Suprapubic skin (tissue), 4 donors: ENCODE results near the gene CUEDC2. TPM values are rescaled to one million over a fixed set of nuclear protein-coding genes. Genes with fewer than 3 reads are reported as not detected.

ENCODE experiments used
- DNase-seq, 2 donors: peaks; one replicate each; pipeline ENCODE4 v3.0.0-alpha.2; 2019; ENCODE audit warnings: low spot score in 2 of 2
- H3K27ac ChIP-seq: fragments of 200-600 bp; sonication (generic); one replicate; pipeline ENCODE4 v1.5.1; 2019
- H3K27me3 ChIP-seq: fragments of 200-600 bp; sonication (generic); one replicate; pipeline ENCODE4 v1.5.1; 2019
- H3K36me3 ChIP-seq: fragments of 200-600 bp; sonication (generic); one replicate; pipeline ENCODE4 v1.5.1; 2019
- H3K4me1 ChIP-seq: fragments of 200-600 bp; sonication (generic); one replicate; pipeline ENCODE4 v1.5.1; 2019
- H3K4me3 ChIP-seq: fragments of 200-600 bp; sonication (generic); one replicate; pipeline ENCODE4 v1.5.1; 2019; ENCODE audit warnings: mild to moderate bottlenecking
- H3K9me3 ChIP-seq: fragments of 200-600 bp; sonication (generic); one replicate; pipeline ENCODE4 v1.5.1; 2019
- EP300 ChIP-seq: sonication (generic); formaldehyde crosslinking; IDR thresholded peaks from one replicate; pipeline ENCODE4 v1.6.1; 2017; ENCODE audit warnings: antibody characterized with exemption
- POLR2A ChIP-seq, 2 donors: fragments of 450-650 bp; IDR thresholded peaks; one replicate each; pipeline ENCODE4 v1.6.1; 2017; ENCODE audit warnings: antibody characterized with exemption in 2 of 2, mild to moderate bottlenecking in 2 of 2, moderate library complexity in 2 of 2
- POLR2AphosphoS5 ChIP-seq, 3 donors: sonication (generic); formaldehyde crosslinking; IDR thresholded peaks; one replicate each; pipeline ENCODE4 v1.6.1; 2017; ENCODE audit warnings: antibody characterized with exemption in 3 of 3
- WGBS: methylation state at CpG from one replicate; pipeline ENCODE4 v1.1.5; 2018; 5-methylcytosine and 5-hydroxymethylcytosine counted together
- total RNA-seq, 4 donors: library from RNA; depleted of rRNA; stranded (reverse); fragments of >200 nt; gene quantifications; one replicate each; pipeline ENCODE4 v1.1.0, GENCODE V29; 2016
- TF ChIP-seq, protein P1 (sequence below), 2 donors: fragments of 200-600 bp in 1 of 2; fragments of 450-650 bp in 1 of 2; sonication (generic) in 1 of 2; IDR thresholded peaks; one replicate each; pipeline ENCODE4 v1.5.1; 2016 to 2019; ENCODE audit warnings: antibody characterized with exemption in 2 of 2, mild to moderate bottlenecking in 1 of 2, moderate library complexity in 1 of 2

Gene CUEDC2
- total RNA-seq, 4 donors from 2014 or later = 25.0 to 61.2 (median 40.2) TPM

DNA sequence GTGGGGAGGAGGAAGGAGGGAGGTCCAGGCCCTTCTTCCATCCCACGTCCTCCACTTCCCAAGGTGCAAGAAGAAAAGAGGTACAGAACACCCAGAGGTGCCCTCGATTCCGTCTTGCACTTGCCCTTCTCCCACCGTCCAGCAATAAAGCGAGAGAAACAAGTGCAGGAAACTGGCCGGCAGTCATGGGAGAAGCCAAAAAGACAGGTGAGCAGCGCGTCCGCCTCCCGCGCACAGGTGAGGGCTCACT, 17.7 kb upstream of the CUEDC2 start:
- Histone ChIP-seq H3K27ac (peak overlapping the region; percentile 91), H3K4me1 (peaks cover 21% of the 10 kb centered on the region), H3K27me3 (no peaks in the 10 kb centered on the region), H3K9me3 (no peaks in the 10 kb centered on the region), H3K36me3 (no peaks in the 10 kb centered on the region), H3K4me3 (peak overlapping the region; percentile 93)
- TF ChIP-seq, protein P1, sequence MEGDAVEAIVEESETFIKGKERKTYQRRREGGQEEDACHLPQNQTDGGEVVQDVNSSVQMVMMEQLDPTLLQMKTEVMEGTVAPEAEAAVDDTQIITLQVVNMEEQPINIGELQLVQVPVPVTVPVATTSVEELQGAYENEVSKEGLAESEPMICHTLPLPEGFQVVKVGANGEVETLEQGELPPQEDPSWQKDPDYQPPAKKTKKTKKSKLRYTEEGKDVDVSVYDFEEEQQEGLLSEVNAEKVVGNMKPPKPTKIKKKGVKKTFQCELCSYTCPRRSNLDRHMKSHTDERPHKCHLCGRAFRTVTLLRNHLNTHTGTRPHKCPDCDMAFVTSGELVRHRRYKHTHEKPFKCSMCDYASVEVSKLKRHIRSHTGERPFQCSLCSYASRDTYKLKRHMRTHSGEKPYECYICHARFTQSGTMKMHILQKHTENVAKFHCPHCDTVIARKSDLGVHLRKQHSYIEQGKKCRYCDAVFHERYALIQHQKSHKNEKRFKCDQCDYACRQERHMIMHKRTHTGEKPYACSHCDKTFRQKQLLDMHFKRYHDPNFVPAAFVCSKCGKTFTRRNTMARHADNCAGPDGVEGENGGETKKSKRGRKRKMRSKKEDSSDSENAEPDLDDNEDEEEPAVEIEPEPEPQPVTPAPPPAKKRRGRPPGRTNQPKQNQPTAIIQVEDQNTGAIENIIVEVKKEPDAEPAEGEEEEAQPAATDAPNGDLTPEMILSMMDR (IDR thresholded peaks at IDR 0.05) = no peak
- TF ChIP-seq POLR2AphosphoS5 (IDR thresholded peaks at IDR 0.05) = peak in 1 of 3 donors; percentile 22
- no peak for DNase-seq
- 0% methylated on average over 11 of the region's 11 CpGs for WGBS

DNA sequence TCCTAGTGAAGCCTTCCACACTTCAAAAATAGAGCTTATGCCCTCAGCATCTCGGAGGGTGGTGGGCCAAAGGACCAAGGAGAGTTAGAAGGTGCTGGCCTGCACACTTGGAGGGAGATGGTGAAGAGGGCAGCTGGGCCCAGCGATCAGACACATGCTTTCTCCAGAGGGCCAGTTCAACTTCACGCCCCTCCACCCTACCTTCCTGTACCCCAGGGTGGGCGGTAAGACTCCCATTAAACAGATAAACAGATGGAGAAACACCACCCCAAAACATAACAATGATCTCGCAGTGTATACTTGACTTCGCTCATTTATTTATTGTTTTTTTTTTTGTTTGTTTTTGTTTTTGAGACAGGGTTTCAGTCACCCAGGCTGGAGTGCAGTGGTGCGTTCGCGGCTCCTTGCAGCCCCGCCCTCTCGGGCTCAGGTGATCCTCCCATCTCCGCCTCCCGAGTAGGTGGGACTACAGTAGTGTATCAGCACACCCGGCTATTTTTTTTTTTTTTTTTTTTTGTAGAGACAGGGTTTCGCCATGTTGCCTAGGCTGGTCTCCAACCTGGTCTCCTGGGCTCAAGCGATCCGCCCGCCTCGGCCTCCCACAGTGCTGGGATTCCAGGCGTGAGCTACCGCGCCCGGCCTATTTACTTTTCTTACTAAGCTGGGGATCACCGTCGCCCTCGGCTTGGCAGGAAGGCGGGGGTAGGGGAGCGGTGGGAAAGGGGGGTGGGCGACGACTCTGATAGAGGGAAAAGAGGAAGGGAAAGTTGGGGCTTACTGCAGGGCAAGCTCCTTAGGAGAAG, 17.1 kb upstream of the CUEDC2 start:
- peak overlapping the region; percentile 91 for H3K27ac ChIP-seq
- peaks cover 21% of the 10 kb centered on the region for H3K4me1 ChIP-seq
- H3K4me3 ChIP-seq = peak overlapping the region; percentile 93
- H3K27me3 ChIP-seq = no peaks in the 10 kb centered on the region
- H3K36me3 ChIP-seq = no peaks in the 10 kb centered on the region
- H3K9me3 ChIP-seq = no peaks in the 10 kb centered on the region
- TF ChIP-seq POLR2A (IDR thresholded peaks at IDR 0.05) (no peak), EP300 (no peak), POLR2AphosphoS5 (IDR thresholded peaks at IDR 0.05) (no peak)
- TF ChIP-seq, protein P1 (IDR thresholded peaks at IDR 0.05) = no peak
- peak in 1 of 2 donors; percentile 78 for DNase-seq
- 9% methylated on average over 30 of the region's 30 CpGs for WGBS

DNA sequence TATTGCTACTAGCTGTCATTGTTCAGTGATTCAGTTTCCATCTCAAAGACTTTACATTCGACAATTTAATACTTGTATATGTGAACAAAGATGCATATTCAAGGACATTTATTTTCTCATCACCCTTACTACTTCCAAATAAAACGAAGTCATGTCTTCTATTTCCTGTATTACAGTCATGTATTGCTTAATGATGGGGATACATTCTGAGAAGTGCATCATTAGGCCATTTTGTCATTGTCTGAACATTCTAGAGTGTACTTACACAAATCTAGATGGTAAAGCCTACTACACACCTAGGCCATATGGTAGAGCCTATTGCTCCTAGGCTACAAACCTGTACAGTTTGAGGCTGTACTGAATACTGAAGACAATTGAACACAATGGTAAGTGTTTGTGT, 12.5 kb upstream of the CUEDC2 start:
- H3K4me3 ChIP-seq = no peak overlapping the region

DNA sequence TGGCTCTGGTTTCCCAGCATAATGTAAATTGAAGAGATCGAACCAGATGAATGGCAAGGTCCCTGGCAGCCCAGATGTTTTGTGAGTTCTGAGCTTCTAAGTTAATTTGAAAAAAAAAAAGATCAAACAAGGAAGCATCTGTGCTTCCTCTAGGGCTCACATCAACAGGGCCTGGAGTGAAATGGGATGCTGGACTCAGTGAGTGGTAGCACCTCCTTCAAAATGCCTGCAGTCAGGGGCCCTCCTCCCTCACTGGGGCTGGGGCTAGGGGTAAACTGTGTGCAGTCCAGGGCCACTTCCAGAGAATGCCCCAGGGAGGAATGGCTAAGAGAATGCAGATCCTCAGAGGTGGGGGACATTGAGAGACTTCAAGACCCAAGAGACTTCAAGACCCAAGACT, 6.0 kb upstream of the CUEDC2 start:
- H3K27ac ChIP-seq = no peak overlapping the region
- no peaks in the 10 kb centered on the region for H3K36me3 ChIP-seq
- no peak overlapping the region for H3K4me3 ChIP-seq
- no peak for DNase-seq
- H3K27me3 ChIP-seq = peaks cover 7% of the 10 kb centered on the region
- no peaks in the 10 kb centered on the region for H3K9me3 ChIP-seq
- 95% methylated on average over 1 of the region's 1 CpG for WGBS
- TF ChIP-seq POLR2AphosphoS5 (IDR thresholded peaks at IDR 0.05) (no peak), POLR2A (IDR thresholded peaks at IDR 0.05) (no peak), EP300 (no peak)
- TF ChIP-seq, protein P1 (IDR thresholded peaks at IDR 0.05) = no peak
- peaks cover 17% of the 10 kb centered on the region for H3K4me1 ChIP-seq

More for the DNA sequence above, 12.5 kb upstream of the CUEDC2 start:
- H3K27ac ChIP-seq = no peak overlapping the region
- DNase-seq = no peak
- H3K36me3 ChIP-seq = no peaks in the 10 kb centered on the region
- no peaks in the 10 kb centered on the region for H3K27me3 ChIP-seq
- no peaks in the 10 kb centered on the region for H3K9me3 ChIP-seq
- 76% methylated on average over 2 of the region's 2 CpGs for WGBS
- TF ChIP-seq POLR2AphosphoS5 (IDR thresholded peaks at IDR 0.05) (no peak), POLR2A (IDR thresholded peaks at IDR 0.05) (no peak), EP300 (no peak)
- TF ChIP-seq, protein P1 (IDR thresholded peaks at IDR 0.05) = no peak
- H3K4me1 ChIP-seq = peaks cover 6% of the 10 kb centered on the region

DNA sequence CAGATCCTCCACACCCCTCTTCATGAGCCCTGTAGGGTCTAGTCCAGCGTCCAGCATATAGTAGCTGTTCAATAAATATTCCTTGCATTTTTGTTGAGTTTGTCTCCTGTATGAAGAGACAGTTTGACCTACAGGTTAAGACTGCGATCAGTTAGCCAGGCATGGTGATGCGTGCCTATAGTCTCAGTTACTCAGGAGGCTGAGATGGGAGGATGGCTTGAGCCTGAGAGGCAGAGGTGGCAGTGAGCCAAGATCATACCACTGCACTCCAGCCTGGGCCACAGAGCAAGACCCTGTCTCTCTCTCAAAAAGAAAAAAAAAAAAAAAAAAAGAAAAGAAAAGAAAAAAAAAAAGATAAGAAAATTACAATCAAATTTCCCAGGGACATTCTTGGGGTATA, 5.1 kb upstream of the CUEDC2 start:
- no peak overlapping the region for H3K4me3 ChIP-seq
- H3K27ac ChIP-seq = no peak overlapping the region
- peaks cover 7% of the 10 kb centered on the region for H3K27me3 ChIP-seq
- peaks cover 23% of the 10 kb centered on the region for H3K4me1 ChIP-seq
- H3K36me3 ChIP-seq = no peaks in the 10 kb centered on the region
- no peak for TF ChIP-seq POLR2A (IDR thresholded peaks at IDR 0.05)
- no peak for TF ChIP-seq EP300
- TF ChIP-seq POLR2AphosphoS5 (IDR thresholded peaks at IDR 0.05) = no peak
- TF ChIP-seq, protein P1 (IDR thresholded peaks at IDR 0.05) = no peak
- no peak for DNase-seq
- 97% methylated on average over 3 of the region's 3 CpGs for WGBS
- no peaks in the 10 kb centered on the region for H3K9me3 ChIP-seq
